Measurements from ENCODE around the gene ZNF516. TPM values are rescaled to one million over a fixed set of nuclear protein-coding genes. Genes with fewer than 3 reads are reported as not detected.

The ZNF516 gene
- total and polyA plus RNA-seq, 2 experiments from 2014 or later = 17.0 to 78.6 TPM

GRCh38 chr18:76354348-76354747, 140.7 kb downstream of the ZNF516 start:
- Histone ChIP-seq H3K27me3 (no peaks in the 10 kb centered on the region), H3K9me3 (ENCODE audit: low read depth) (no peaks in the 10 kb centered on the region), H3K36me3 (peaks cover 7% of the 10 kb centered on the region), H3K27ac (no peak overlapping the region), H3K4me1 (ENCODE audit: low read depth) (no peaks in the 10 kb centered on the region), H3K4me3 (no peak overlapping the region)
- no peak for TF ChIP-seq CTCF (IDR thresholded peaks at IDR 0.05; ENCODE audit: low read depth, low read length)
- DNase-seq (ENCODE audit: low read depth in 1 of 2, low spot score in 1 of 2) = peak in 1 of 2 donors; percentile 53

GRCh38 chr18:76353500-76353899, 141.5 kb downstream of the ZNF516 start:
- Histone ChIP-seq H3K4me3 (no peak overlapping the region), H3K36me3 (peaks cover 7% of the 10 kb centered on the region), H3K27me3 (no peaks in the 10 kb centered on the region), H3K27ac (no peak overlapping the region), H3K4me1 (ENCODE audit: low read depth) (no peaks in the 10 kb centered on the region), H3K9me3 (ENCODE audit: low read depth) (no peaks in the 10 kb centered on the region)
- no peak for DNase-seq (ENCODE audit: low read depth in 1 of 2, low spot score in 1 of 2)
- TF ChIP-seq CTCF (IDR thresholded peaks at IDR 0.05; ENCODE audit: low read depth, low read length) = no peak

- Histone ChIP-seq H3K4me1 (ENCODE audit: low read depth) (no peaks in the 10 kb centered on the region), H3K27ac (no peak overlapping the region), H3K36me3 (peaks cover 2% of the 10 kb centered on the region), H3K27me3 (no peaks in the 10 kb centered on the region), H3K9me3 (ENCODE audit: low read depth) (no peaks in the 10 kb centered on the region), H3K4me3 (no peak overlapping the region)
- TF ChIP-seq CTCF (IDR thresholded peaks at IDR 0.05; ENCODE audit: low read depth, low read length) = no peak
- DNase-seq (ENCODE audit: low read depth in 1 of 2, low spot score in 1 of 2) = no peak
Observed at GRCh38 chr18:76353046-76353445, 142.0 kb downstream of the ZNF516 start.

- Histone ChIP-seq H3K36me3 (no peaks in the 10 kb centered on the region), H3K27ac (no peak overlapping the region), H3K9me3 (ENCODE audit: low read depth) (no peaks in the 10 kb centered on the region), H3K4me1 (ENCODE audit: low read depth) (no peaks in the 10 kb centered on the region), H3K27me3 (no peaks in the 10 kb centered on the region), H3K4me3 (no peak overlapping the region)
- TF ChIP-seq CTCF (IDR thresholded peaks at IDR 0.05; ENCODE audit: low read depth, low read length) = no peak
- DNase-seq (ENCODE audit: low read depth in 1 of 2, low spot score in 1 of 2) = peak; percentile 20 to 91
Observed at GRCh38 chr18:76351961-76352581, 143.0 kb downstream of the ZNF516 start.

- no peaks in the 10 kb centered on the region for H3K27me3 ChIP-seq
- no peak for TF ChIP-seq CTCF (IDR thresholded peaks at IDR 0.05; ENCODE audit: low read depth, low read length)
- no peaks in the 10 kb centered on the region for H3K4me1 ChIP-seq (ENCODE audit: low read depth)
- no peak overlapping the region for H3K4me3 ChIP-seq
- no peaks in the 10 kb centered on the region for H3K36me3 ChIP-seq
- H3K9me3 ChIP-seq (ENCODE audit: low read depth) = no peaks in the 10 kb centered on the region
- no peak for DNase-seq (ENCODE audit: low read depth in 1 of 2, low spot score in 1 of 2)
- H3K27ac ChIP-seq = no peak overlapping the region
Observed at GRCh38 chr18:76350134-76351025, 144.7 kb downstream of the ZNF516 start.
